Fibroblast of peridontal ligament (primary cell): ENCODE measurements around the gene RAD1.
"Not testable (repeated sequence)": the region's sequence is repeated elsewhere in the genome, so short reads cannot be mapped to it uniquely, and the experiment has no call there.

ENCODE experiments used
- DNase-seq: peaks from one replicate; pipeline ENCODE4 v3.0.0-alpha.2; 2010; ENCODE audit errors: extremely low read depth

Gene RAD1, protein sequence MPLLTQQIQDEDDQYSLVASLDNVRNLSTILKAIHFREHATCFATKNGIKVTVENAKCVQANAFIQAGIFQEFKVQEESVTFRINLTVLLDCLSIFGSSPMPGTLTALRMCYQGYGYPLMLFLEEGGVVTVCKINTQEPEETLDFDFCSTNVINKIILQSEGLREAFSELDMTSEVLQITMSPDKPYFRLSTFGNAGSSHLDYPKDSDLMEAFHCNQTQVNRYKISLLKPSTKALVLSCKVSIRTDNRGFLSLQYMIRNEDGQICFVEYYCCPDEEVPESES

DNA sequence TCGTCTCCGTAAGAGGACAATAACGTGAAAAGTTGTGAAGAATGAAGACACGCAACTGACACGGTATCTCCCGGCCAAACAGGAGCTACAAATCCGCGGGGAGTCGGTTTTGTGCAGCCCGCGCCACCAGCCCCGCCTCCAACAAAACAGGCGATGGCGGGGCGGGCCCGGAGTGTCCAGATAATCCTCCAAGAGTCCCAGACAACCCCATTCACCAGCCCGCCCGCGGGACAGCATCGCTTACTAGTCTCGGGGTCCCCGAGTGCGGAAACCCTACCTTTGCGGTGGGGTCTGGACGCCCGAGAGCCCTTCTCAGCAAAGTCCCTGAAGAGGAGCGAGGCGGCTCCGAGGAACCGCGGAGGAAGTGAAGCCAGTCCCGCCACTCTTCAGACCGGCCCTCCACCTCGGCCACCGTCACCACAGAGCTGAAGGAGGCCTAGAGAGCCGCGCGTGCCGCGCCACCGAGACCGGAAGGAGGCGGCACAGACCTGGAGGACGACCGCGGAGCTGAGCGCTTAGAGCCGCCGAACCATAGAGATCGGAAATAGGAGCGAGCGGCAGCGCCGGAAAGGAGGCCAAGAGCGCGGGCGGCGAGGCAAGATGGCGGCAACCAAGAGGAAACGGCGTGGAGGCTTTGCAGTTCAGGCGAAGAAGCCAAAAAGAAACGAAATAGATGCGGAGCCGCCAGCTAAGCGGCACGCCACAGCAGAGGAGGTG, at the start of gene RAD1, which contains the start of gene BRIX1:
Gene RAD1, minus strand, starts transcription at position 366 of the 717 bp plus-strand sequence. CDS start 612 bp downstream, outside the sequence.
Gene BRIX1, plus strand, starts transcription at position 573 of the 717 bp plus-strand sequence. Its CDS starts 28 bp downstream, at position 601.
- DNase-seq, result peak; percentile 96

- DNase-seq, result peak; percentile 27
These were observed 44.0 kb upstream of the RAD1 start for GRCh38 chr5:34959323-34959722.

GRCh38 chr5:34957857-34958690, 42.8 kb upstream of the RAD1 start:
- DNase-seq, result peak; percentile 47

DNA sequence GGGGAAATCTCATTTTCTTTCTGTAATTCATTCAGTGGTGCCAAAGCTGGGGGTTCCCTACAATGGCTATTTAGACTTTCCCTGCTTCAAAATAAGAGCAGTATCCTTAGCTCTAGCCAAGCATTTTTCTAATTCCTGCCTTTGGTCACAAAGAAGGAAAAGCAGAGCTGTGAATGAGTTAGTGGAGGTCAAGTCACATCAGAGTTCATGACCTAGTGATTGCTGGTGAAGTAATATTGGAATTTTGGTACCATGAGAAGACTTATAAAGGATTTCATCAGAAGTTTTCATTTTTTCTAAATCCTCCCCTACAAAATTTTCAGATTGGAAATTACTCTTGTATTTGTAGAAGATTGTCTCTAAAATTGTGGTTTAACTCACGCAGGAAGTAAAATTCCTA, 42.0 kb upstream of the RAD1 start:
- peak; percentile 56 for DNase-seq

DNA sequence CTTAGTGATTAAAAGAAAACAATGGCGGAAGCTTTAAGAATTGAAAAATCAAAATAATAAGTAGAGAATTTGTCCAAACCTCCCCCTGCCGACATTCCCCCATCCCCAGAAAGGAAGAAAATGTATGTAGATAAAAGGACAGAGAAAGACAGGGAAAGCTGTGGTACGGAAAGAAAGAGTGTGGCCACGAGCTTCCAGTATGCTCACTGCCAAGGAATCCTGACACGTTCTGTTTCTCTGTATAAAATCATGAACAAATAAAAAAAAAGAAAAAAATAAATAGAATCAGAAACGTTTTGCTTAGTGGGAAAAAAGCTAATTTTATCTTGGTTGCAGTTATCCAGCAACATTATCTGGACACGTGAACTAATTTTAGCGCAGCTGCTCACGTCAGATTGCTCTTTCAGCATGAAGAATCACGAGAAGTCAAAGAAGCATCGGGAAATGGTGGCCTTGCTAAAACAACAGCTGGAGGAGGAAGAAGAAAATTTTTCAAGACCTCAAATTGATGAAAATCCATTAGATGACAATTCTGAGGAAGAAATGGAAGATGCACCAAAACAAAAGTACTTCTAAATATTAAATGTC, 29.2 kb upstream of the RAD1 start:
- no peak for DNase-seq

GRCh38 chr5:34944044-34944443, 28.7 kb upstream of the RAD1 start:
- no peak for DNase-seq

GRCh38 chr5:34941936-34942335, 26.6 kb upstream of the RAD1 start:
- DNase-seq, result no peak

GRCh38 chr5:34932947-34933346, 17.6 kb upstream of the RAD1 start:
- DNase-seq, result no peak

DNA sequence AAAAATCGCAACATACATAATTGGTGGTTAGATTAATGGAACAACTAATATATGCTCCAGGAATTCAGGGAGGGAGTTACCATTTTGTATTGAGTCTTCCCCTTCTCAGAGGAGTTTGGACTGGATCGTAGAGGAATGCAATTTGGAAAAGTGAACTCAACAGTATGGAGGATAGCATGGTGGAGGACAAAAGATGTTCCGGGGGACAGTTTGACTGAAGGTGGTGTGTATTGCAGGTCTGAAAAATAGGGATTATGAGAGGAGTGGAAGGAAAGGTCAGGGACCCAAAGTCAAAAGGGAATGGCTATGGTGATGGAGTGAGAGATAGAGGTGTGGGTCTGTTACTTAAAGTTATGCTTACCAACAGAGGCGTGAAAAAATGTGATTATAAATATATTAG, 15.6 kb upstream of the RAD1 start:
- no peak for DNase-seq

GRCh38 chr5:34930462-34930844, 15.1 kb upstream of the RAD1 start:
- peak; percentile 67 for DNase-seq

DNA sequence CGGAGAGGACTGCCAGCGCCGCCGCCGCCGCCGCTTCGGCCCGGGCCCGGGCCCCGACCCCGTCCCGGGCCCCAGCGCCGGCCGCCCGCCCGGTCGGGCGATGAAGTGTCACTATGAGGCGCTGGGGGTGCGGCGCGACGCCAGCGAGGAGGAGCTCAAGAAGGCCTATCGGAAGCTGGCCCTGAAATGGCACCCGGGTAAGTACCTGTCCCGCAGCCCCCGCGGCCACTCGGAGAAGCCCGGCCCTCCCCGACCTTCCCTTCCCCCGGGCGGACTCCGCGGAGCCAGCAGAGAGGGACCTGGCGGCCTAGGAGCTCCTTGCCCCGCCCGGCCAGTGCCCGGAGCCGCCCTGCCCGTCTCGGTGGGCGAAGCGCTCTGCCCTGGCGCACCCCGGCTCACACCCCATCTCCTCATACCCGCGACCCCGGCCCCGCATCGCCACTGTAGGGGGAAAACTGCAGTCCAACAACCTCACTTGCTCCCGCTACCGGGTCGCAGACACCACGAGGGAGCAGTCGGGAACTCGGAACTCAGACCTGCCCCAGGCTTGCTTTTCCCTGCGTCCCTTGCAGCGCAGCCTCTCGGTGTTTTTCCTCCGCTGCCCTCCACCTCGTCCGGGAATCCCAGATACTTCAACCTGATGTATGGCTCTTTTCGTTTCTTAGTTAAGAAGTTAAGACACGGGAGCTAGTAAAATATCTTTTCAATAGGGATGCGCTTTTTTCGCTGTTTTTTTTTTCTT, 14.6 kb upstream of the RAD1 start:
- DNase-seq, result peak; percentile 64

DNA sequence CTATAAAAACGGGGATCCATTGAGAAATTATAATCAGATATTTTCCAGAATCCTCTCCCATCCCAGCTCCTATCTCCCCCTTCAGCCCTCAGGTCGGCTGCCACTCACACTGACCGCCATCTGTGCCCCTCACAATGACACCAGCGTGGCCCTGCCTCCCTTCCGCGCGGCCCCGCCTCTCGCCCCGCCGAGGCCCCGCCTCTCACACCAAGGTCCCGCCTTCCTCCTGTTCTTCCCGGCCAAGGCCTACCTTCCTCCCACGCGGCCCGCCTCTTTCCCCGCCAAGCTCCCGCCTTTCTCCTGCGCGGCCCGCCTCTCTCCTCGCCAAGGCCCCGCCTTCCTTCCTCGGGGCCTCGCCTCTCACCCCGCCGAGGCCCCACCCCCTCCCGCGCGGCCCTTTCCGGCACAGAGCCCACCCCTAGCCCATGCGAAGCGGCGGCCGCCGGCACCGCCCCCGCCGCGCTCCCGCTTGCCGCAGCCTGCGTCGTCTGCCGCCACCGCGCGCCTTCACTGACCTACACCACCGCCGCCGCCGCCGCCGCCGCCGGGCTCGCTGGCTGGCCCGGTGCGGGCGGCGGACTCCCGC, 13.9 kb upstream of the RAD1 start, which contains the start of gene DNAJC21:
Gene DNAJC21, plus strand, starts transcription at position 426 of the 586 bp plus-strand sequence. CDS start 261 bp downstream, outside the sequence.
- DNase-seq, result peak; percentile 89

DNA sequence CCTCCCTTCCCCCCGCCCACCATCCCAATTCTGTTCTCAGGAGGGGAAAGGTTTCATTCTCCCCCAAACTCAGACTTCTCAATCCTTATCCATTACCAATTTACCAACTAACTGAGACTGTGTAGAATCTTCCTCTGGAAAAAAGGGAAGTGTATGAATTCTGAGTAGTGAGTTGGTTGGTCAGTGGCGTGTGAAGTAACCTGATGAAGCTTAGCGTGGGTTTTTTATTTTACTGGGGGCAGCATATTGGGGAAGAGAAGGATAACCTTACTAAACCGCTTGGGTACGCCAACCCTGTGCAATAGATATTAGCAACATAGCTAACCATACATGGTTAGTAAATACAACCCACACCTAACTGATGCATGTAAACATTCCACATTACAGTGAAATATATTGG, 13.0 kb upstream of the RAD1 start:
- DNase-seq, result no peak

GRCh38 chr5:34927785-34928184, 12.5 kb upstream of the RAD1 start:
- no peak for DNase-seq

DNA sequence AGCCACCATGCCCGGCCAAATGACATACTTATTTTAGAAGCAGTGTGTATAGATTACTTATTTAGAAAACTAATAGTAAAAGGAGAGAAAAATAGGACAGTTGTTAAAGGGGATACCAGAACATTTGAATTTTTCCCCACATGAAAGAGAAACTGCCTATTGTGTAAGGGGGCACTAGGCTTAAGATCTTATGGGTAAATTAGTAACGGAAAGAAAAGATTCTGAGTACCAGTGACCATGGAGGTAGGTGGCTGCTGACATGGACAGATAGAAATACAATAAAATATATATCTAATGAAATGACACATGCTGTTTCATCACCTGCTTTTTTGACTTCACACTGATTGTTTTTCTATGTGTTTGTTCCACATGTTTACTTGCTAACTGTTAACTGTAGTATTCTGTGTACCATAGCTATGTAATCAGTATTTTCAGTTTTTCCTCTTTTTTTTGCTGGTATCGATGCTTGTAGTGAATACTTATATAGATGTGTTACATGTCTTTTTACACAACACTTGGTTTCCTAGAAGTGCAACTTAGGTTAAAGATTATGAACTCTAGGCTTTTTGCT, 11.1 kb upstream of the RAD1 start:
- DNase-seq, result no peak

DNA sequence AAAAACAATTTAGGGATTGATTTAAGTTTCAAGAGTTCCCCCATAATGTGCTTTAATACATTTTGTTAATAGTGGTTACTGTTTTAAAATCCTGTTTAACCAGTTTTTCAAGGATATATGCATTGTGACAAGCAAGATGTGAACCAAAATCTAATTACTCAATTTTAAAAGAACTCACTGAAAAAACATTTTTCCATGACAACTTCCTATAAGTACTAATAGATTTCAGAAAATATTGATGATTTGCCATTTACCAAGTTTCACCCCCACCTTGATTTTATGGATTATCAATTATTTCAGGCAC, 9.1 kb upstream of the RAD1 start:
- no peak for DNase-seq

- DNase-seq, result peak; percentile 75
These were observed 8.6 kb upstream of the RAD1 start for GRCh38 chr5:34923694-34924461.

DNA sequence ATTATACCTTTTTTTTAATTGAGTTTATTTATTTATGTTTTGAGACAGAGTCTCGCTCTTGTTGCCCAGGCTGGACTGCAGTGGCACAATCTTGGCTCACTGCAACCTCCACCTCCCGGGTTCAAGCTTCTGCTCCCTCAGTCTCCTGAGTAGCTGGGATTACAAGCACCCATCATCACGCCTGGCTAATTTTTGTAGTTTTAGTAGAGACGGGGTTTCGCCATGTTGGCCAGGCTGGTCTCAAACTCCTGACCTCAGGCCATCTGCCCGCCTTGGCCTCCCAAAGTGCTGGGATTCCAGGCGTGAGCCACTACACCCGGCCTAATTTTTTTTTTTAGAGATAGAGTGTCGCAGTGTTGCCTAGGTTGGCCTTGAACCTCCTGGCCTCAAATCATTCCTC, 8.0 kb upstream of the RAD1 start:
- not testable (repeated sequence) for DNase-seq

DNA sequence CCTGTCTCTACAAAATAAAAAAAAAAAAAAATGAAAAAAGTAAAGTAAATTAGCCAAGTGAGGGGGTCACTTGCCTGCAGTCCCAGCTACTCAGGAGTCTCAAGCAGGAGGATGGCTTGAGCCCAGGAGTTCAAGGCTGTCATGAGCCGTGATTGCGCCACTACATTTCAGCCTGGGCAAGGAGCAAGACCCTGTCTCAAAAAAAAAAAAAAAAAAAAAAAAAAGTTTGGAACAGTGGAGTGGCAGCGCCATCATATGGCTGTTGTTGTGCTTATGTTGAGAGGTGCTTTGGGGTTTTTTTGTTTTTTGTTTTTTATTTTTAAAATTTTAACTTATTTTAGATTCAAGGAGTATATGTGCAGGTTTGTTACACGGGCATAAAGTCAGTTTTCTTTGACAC, 3.8 kb upstream of the RAD1 start:
- DNase-seq, result no peak

DNA sequence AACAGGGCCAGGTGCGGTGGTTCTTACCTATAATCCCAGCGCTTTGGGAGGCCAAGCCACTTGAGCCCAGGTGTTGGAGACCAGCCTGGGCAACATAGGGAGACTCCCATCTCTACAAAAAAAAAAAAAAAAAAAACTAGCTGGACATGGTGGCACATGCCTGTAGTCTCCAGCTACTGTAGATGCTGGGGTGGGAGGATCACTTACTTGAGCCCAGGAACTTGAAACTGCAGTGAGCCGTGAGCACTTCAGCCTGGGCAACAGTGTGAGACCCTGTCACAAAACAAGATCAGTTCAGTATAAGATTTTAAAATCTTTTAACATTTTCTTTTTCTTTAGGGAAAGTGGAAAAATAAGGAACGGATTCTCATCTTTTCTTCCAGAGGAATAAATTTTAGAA, 2.7 kb upstream of the RAD1 start:
- no peak for DNase-seq
